GM19397 (cell line): ENCODE results near the gene ARMC6.
"Not testable (repeated sequence)": the region's sequence is repeated elsewhere in the genome, so short reads cannot be mapped to it uniquely, and the experiment has no call there.

ENCODE experiments used
- ATAC-seq: cut with Tn5 transposase; IDR thresholded peaks from one replicate; pipeline ENCODE4 v1.9.1; 2021; ENCODE audit warnings: mild to moderate bottlenecking, moderate library complexity; ENCODE audit not compliant: unreplicated experiment

Gene ARMC6

DNA sequence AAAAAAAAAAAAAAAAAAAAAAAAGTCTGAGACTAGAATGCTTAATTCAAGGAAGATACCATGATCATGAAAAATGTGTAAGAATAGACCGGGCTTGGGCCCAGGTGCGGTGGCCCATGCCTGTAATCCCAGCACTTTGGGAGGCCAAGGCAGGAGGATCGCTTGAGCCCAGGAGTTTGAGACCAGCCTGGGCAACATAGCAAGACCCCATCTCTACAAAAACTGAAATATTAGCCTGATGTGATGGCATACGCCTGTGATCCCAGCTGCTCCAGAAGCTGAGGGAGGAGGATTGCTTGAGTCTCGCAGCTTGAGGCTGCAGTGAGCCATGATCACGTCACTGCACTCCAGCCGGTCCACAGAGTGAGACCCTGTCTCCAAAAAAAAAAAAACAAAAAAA is 73.5 kb downstream of the ARMC6 start:
- not testable (repeated sequence) for ATAC-seq

DNA sequence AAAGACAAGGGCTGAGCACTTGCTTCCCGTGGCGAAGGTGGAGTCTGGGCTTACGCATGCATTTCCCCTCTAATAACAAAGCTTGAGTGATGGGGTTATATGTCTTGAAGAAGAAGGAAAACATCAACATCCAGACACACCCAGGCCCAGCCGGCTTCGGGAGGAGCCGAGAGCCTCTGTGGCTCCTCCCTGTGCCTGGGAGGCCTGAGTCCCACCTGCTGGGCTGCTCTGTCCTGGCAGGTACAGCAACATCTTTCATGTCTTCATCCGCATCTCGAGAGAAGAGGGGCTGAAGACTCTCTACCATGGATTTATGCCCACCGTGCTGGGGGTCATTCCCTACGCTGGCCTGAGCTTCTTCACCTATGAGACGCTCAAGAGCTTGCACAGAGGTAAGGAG is 74.3 kb downstream of the ARMC6 start:
- ATAC-seq = no peak
